PFSK-1 (cell line): ENCODE data around the gene UACA.

Experiments used
- FOXP2 ChIP-seq: optimal IDR thresholded peaks from 2 replicates; pipeline ENCODE3; 2011; ENCODE audit warnings: borderline replicate concordance, control low read depth, inconsistent platforms; ENCODE audit not compliant: insufficient read depth; ENCODE audit errors: extremely low read length, extremely low read depth
- POLR2AphosphoS5 ChIP-seq: IDR thresholded peaks from 2 replicates; pipeline ENCODE4 v1.6.1; 2012; ENCODE audit warnings: low read depth, mild to moderate bottlenecking, control low read depth, low read length, moderate library complexity
- REST ChIP-seq, 2 experiments: IDR thresholded peaks; 2 replicates each; pipeline versions ENCODE4 v1.6.1 to v1.8.0; 2011 to 2012; ENCODE audit warnings: low read depth in 2 of 2, low read length in 2 of 2, control low read depth in 1 of 2, inconsistent platforms in 1 of 2, mild to moderate bottlenecking in 1 of 2, moderate library complexity in 1 of 2; ENCODE audit not compliant: insufficient read depth in 1 of 2
- SIN3A ChIP-seq: IDR thresholded peaks from 2 replicates; pipeline ENCODE4 v1.6.1; 2012; ENCODE audit warnings: mild to moderate bottlenecking, low read length, moderate library complexity, borderline replicate concordance; ENCODE audit not compliant: insufficient read depth
- TAF1 ChIP-seq: IDR thresholded peaks from 2 replicates; pipeline ENCODE4 v1.6.1; 2012; ENCODE audit warnings: low read length, control low read depth, borderline replicate concordance; ENCODE audit not compliant: insufficient read depth

UACA gene

DNA sequence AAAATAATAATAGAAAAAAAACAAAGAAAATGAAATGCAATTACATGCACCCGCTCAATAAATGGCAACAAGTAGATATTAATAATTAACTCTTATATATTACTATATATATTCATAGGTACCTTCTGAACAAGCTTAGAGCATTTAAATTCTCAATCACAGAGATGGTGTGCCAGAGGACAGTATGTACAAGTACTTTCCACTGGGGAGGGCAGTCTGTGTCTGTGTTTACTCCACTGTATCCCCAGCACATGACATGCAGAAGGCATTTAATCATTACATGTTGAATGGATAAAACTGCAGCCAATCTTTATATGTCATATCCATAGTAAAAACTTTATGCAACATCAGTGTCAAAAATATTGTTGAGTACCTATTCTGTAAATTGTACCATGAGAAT lies 97.8 kb downstream of the UACA start:
- TF ChIP-seq POLR2AphosphoS5: no peak
- TF ChIP-seq SIN3A: no peak
- no peak for TF ChIP-seq FOXP2
- TF ChIP-seq REST (IDR thresholded peaks at IDR 0.05; ENCODE audit: insufficient read depth in 1 of 2, low read depth in 2 of 2, low read length in 2 of 2): no peak

DNA sequence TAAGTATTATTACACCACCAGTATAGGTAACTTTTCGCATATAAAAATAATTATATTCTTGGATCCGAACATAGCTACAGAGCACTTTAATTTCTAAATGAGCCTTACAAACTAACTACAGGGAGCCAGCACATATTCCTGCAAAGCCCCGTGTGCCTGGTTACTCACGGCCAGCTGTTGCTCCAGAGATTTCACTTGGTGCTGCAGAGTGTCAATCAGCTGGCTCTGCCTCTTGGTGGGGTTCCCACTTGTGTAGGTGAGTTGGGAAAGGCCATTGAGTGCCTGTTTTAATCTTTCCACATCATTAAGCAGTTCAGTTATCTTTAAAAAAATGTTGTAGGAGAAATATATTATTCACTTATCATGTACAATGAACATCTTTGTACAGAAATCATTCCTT lies 98.9 kb downstream of the UACA start:
- TF ChIP-seq SIN3A (no peak), POLR2AphosphoS5 (no peak), REST (IDR thresholded peaks at IDR 0.05; ENCODE audit: insufficient read depth in 1 of 2, low read depth in 2 of 2, low read length in 2 of 2) (no peak)

- TF ChIP-seq TAF1 (no peak), SIN3A (no peak), REST (IDR thresholded peaks at IDR 0.05; ENCODE audit: insufficient read depth in 1 of 2, low read depth in 2 of 2, low read length in 2 of 2) (no peak), FOXP2 (no peak)
Measured at GRCh38 chr15:70659662-70660061, 103.7 kb downstream of the UACA start.

DNA sequence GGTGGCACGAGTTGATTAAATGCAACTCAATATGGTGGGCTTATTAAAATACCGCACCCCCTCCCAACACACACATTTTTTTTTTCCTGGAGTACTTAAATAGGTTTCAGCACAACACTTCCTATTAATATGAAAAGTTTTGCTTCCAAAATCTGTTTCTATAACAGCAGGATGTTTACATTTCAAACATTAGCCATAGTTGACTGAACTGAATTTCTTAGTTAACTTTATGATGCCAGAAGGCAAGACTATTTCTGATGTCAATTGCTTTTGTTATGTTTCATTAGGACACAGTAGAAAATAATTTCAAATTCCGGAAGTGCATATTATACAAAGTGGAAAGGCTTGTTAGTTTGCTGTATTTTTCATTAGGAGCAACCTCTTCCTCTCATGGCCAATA lies 104.7 kb downstream of the UACA start:
- TF ChIP-seq FOXP2: no peak
- TF ChIP-seq TAF1: no peak
- no peak for TF ChIP-seq REST (IDR thresholded peaks at IDR 0.05; ENCODE audit: insufficient read depth in 1 of 2, low read depth in 2 of 2, low read length in 2 of 2)
- no peak for TF ChIP-seq SIN3A
- no peak for TF ChIP-seq POLR2AphosphoS5

DNA sequence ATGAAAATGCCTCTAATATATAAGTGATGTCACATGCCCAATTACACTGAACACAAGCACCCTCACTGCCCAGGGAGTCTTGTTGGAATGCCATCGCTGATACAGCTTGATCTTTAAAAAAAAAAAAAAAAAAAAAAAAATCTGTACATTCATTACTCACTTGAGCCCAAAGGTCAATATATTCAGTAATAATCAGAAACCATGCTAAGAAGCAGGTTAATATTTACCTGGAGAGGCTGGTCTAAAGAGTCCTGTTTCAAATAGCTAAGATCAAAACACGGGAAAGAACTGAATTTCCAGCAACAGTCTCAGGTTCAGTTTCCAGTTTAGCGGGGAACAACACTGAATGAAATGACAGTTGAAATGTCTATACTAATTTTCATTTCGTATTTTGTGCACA lies 109.9 kb downstream of the UACA start:
- TF ChIP-seq POLR2AphosphoS5 (no peak), REST (IDR thresholded peaks at IDR 0.05; ENCODE audit: insufficient read depth in 1 of 2, low read depth in 2 of 2, low read length in 2 of 2) (no peak), SIN3A (no peak), FOXP2 (no peak), TAF1 (no peak)
